Measurements from ENCODE around the gene CHMP1A.

The CHMP1A gene

DNA sequence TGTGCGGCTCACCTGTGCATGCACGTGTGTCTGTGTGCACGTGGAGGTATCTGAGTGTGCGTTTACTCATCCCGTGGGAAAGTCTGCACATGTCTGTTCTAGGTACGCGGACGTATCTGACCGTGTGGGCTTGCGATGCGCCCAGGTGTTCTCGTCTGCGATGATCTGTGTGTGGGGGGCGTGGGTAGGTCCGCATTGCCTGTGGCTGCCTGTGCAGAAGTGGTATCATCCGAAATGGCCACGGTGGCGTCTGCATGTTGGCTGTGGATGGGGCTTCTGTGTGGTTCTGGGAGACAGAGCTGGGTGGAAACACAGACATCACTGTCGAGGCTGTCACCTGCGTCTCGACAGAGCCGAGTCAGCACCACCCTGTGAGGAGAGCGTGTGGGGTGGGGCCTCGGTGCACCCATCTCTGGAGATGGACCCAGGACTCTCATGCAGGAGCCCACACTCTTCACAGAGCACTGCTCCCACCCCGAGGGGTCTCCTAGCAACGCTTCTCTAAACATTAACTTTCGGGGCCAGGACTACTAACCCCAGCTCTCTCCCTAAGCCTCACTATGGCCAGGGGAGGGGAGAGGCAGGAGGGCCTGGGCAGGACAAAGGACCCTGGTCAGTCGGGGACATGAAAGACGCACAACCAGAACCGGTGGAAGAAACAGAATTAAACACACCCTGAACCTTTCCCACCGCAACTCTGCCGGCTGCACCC, 35.7 kb downstream of the CHMP1A start:
- DNase-seq: no peak

DNA sequence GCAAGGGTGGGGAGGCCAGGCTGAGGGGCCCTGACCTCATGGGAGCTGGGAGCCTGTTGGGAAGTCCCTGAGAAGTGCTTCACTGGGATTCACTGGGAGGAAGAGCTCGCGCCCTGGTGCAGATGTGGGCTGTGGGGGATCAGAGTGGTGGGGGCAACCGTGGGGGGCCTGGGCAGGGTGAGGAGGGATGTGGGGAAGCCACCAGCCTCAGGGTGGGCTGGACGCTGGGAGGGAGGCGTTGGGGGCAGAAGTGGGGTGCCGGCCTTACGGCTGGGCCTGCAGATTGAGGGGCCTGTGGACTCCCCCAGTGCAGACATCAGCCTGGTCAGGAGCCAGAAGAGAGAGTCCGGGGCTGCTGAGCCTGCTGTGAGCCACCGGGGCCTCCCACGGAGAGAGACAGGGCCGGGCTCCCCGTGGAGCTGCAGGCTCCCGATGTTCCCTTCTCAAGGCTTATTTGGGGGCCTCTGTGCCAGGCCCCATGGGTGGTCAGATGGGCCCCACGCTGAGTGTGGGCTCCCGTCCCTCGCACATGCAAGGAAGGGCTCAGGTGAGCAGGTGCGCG, 36.3 kb downstream of the CHMP1A start:
- DNase-seq: no peak

DNA sequence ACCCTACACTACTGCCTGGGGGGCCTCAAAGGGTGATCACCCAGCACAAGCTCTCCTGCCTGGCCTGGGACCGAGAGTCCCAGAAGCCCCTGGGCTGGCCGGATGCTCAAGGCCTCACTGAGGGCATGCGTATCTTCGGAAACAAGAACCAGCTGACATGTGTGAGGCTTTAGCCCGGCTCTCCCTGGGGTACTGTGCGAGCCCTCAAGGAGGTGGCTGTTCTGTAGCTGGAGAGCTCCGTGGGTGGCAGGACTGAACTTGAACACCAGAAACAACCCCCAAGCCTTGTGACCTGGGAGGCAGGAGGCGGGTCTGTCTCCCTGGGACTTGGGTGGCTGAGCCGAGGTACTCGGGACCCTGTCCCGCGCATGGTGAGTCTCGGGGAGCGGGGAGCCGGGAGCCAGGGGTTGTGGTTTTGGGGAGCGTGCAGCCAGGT, 37.1 kb downstream of the CHMP1A start:
- DNase-seq: no peak

DNA sequence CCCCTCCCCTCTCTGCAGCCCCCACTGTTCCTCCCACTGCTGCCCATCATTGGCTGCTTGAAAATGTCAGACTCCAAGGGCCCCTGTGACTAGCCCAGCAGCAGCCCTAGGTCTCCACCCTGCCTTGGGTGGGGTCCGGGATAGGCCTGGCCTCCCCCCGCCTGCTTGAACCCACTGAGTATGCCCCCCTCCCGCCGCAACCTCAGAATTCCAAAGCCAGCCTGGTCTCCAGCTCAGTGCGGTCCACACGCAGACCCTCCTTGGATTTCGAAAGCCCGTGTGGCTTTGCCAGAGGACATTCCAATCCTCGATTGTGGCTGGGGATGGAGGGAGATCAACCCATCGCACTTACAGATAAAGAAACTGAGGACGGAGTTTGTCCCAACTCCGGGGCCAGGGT, 37.7 kb downstream of the CHMP1A start:
- no peak for DNase-seq

DNA sequence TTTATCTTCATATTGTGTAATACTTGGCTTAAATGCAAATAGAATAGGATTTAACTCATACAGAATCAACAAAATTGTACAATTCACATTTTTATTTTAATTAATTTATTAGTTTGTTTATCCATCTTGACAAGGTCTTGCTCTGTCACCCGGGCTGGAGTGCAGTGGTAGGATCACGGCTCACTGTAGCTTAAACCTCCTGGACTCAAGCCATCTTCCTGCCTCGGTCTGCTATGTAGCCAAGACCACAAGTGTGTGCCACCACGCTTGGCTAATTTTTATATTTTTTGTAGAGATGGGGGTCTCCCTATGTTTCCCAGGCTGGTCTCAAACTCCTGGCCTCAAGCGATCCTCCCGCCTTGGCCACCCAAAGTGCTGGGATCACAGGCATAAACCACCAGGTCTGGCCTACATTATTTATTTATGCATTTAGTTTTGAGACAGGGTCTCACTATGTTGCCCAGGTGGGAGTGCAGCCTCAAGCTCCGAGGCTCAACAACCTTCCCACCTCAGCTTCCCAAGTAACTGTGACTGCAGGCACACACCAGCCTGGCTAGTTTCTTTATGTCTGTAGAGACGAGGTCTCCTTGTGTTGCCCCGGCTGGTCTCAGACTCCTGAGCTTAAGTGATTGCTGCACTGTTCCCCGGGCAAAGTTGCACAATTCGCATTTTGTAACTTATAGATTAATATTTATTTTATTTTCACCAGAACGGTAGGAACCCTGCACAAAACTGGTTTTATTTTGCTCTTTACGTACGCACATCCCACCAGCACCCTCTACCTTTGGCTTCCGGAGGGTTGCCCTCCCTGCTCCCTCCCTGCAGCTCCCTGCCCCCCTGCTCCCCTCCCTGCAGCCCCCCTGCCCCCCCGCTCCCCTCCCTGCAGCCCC, 39.2 kb downstream of the CHMP1A start:
- DNase-seq: no peak

DNA sequence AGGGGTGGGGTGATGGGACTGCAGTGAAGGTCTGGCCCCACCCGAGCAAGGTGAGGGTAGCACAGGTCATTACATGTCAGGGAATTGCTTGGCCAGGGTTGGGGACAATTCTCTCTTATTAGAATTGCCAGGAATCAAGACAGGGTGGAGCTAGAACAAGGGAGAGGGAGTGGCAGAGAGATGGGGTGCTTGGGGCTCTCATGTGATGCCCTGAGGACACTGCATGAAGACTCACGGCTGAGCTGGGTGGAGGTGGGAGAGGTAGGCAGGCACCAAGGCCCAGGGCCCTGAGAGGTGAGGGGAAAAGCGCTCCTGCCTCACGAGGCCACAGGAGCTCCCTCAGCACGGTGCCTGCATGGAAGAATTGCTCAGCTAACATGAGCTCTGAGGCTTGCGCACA, 40.5 kb downstream of the CHMP1A start:
- DNase-seq: no peak

DNA sequence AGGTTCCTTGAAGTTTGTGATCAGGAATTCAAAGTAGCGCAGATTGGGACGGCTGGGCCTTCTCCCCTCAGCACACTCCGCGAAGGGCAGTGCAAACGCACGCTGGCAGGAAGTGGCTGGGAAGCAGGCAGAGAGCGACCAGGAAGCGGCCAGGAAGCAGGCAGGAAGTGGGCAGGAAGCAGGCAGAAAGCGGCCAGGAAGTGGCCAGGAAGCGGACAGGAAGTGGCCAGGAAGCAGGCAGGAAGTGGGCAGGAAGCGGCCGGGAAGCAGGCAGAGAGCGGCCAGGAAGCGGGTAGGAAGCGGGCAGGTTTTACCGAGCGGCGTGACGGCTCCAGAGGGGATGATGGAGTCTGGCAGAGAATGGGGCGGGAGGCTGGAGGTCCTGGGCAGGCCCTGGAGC, 40.9 kb downstream of the CHMP1A start:
- peak; percentile 13 to 55 for DNase-seq

DNA sequence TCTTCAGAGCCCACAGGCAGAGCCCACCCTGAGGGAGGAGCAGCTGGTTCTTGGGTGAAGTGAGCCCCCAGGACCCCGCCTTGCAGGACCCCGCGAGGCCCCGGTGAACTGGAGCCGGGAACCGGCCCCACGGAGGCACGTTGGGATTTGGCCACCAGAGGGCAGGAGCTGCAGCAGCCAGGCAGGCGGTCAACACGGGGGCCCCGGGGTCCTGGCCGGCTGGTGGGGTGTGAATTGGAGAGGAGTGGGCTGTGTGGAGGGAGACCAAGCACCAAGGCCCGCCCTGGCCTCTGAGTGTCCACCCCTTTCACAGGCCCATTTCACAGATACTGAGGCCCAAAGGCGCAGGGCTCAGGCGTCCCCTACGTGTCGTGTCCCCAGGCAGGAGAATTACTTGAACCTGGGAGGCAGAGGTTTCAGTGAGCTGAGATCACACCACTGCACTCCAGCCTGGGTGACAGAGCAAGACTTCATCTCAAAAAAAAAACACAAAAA, 41.9 kb downstream of the CHMP1A start:
- DNase-seq: peak in 1 of 2 donors; percentile 47

DNA sequence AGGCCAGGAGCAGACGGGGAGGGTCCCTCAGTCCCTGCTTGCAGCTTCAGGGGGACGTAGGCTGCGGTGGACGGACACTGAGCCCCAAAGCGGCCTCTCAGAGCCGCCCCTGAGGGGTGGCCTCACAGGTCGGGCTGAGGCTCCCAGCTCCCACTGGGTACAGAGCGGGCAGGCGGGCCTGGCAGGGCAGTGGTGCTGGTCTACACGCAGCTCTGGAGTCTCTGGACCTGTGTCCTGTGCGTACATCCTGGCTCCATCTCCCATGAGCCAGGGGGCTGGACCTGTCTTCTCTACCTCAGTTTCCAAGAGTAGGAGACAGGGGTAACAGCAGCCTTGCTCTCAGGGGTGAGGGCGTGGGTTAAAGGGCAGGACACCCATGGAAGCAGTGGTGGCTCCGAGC, 42.3 kb downstream of the CHMP1A start:
- DNase-seq: no peak

DNA sequence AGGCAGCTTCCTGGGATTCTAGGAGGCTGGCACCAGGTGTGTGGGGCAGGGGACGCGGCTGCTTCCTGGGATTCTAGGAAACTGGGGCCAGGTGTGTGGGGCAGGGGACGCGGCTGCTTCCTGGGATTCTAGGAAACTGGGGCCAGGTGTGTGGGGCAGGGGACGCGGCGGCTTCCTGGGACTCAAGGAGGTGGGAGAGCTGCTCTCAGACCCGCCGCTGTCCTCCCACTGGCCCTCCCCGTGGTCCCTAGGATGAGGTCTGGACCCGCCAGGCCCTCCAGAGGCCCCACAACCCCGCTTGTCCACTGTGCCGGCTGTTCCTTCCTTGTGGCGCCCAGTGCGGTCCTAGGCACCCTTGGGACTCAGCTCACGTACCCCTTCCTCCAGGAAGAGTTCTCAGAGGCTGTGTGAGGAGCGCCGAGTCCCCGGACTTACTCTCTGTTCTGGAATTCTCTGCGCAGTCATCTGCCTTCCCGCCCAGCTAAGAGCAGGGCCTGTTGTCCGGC, 43.5 kb downstream of the CHMP1A start:
- no peak for DNase-seq

DNA sequence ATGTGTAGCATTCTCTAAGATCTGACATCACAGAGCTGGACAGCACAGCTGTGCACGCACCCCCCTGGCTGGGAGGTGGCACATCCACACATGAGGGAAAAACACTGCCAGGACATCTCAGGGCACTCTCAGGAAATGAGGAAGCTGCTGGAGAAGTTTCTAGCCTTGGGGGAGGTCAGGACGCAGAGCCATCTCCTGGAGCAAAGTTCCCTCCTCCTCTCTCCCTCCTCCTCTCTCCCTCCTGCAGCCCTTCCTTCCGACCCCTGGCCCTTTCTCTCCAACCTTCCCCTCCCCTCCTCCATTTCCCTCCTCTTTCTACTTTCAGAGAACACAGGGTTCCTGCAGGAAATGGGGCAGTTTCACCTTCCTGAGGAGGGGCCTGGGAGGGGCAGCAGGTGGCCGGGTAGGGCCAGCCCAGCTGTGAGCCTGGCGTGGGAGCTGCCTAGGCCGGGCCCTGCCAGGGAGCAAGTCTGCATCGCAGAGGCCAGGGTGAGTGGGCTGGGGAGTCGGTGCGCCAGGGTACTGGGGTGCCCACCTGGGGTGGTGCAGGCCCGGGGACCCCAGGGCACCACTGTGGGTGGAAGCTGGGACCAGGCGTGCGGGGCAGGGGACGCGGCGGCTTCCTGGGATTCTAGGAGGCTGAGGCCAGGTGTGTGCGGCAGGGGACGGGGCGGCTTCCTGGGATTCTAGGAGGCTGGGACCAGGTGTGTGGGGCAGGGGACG, 44.1 kb downstream of the CHMP1A start, which contains the start of gene DPEP1:
DPEP1 (plus strand) TSS at position 412 of the 723 bp plus-strand sequence. CDS start 16,769 bp downstream, outside the sequence.
- DNase-seq: no peak

DNA sequence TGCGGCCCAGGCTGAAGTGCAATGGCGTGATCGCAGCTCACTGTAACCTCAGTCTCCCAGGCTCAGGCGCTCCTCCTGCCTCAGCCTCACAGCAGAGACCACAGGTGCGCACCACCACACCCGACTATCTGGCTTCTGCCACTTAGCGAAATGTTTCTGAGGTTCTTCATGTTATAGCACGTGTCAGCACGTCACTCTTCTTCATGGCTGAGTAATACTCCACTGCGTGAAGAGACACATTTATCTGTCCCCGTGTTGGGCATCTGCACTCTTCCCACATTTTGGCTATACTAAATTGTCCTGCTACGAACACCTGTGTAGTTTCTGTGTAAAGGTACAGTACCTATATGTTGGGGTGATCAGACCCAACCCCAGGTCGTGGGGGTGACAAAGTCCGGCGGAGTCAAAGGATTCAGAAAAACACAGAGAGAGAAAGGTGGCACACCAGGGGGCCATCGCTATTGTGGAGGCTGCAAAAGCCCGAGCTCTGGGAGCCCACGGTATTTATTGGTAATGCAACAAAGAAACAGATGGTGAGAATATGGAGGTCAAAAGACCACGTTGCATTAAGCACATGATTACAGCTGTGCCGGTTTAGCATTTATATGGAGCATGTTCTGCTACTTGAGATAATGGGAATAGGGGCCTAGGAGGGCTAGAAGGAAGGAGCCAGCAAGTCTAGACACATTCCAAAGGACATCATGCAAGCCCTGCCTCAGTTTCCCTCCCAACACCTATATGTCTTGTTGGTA, 44.9 kb downstream of the CHMP1A start:
- DNase-seq: no peak

DNA sequence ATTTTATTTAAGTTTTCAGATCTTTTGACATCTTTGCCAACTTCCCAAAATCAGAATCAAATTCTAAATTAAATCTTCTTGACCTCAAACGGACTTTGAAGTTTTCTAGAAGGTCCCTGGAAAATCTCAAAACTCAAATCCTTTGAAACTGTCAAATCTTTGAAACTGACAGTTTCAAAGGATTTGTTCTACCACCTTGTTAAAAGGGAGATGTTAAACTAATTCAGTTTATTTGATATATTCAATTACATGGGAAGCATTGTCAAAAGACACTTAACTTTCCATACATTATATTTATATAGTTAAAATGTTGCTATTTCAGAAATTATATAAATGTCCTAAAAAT, 47.4 kb downstream of the CHMP1A start:
- no peak for DNase-seq

DNA sequence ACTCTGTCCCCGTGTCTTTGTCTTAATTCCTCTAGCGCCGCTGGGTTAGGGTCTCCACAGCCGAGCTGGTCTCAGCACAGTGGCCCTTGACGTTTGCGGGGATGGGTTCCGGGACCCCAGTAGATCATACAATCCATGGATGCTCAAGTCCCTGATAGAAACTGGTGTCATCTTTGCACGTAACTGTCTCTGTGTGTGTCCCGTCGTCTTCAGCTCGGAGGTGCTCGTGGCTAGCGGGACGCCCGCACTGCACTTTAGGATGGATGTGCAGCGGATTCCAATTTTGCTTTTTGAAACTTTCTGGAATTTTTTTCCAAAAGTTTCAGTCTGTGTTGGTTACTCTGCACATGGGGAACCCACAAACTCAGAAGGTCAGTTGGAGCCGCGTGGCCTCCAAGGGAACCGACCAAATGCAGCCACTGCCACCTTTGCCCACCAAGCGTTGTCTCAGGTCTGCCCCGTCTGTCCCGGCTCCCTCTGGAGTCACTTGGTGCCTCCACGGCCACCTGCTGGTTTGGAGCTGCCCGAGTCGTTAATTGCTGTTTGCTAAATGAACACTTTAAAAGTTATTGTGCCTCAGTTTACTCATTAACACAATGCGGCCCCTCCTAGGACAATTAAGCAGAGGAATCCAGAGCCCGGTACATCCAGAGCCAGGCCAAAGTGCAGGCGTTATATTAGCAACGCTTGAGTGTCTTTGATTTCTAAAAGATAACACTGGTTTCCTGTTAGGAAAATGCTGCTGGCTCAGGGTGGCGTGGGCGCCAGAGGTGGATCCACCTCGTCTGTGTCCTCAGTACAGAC, 49.4 kb downstream of the CHMP1A start:
- no peak for DNase-seq

DNA sequence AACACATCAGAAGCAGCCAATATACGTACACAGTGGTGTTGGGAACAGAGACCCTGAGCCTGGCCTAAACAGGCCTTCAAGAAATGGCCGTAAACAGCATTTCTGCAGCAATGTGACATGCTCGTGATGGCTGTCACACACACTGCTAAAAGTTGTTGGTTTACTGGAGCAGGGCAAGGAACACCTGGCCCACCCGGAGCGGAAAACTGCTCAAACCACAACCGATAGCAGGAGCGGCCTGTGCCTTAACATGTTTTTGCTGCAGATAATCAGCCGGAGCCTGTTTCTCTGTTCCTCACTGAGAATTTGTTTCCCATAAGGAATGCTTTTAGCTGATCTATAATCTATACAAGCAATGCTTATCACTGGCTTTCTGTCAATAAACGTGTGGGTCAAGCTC, 50.1 kb downstream of the CHMP1A start:
- no peak for DNase-seq

DNA sequence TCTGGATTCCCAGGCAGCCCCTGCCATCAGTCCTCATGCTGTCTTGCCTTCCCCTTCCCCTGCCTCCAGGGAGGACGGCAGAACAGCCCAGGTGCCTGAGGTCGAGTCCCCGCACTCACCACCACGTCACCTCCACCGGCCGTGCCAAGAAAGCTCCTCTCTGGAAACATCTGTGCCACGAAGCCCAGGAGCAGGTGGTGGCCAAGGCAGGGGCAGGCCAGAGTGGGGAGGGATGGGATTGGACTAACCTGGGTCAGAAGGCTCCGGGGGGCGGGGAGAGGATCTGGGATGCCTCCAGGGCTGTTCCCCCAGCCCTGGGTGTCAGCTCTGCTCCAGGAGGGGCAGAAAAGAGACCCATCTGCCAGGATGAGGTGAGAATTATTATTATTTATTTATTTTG, 51.5 kb downstream of the CHMP1A start:
- no peak for DNase-seq

DNA sequence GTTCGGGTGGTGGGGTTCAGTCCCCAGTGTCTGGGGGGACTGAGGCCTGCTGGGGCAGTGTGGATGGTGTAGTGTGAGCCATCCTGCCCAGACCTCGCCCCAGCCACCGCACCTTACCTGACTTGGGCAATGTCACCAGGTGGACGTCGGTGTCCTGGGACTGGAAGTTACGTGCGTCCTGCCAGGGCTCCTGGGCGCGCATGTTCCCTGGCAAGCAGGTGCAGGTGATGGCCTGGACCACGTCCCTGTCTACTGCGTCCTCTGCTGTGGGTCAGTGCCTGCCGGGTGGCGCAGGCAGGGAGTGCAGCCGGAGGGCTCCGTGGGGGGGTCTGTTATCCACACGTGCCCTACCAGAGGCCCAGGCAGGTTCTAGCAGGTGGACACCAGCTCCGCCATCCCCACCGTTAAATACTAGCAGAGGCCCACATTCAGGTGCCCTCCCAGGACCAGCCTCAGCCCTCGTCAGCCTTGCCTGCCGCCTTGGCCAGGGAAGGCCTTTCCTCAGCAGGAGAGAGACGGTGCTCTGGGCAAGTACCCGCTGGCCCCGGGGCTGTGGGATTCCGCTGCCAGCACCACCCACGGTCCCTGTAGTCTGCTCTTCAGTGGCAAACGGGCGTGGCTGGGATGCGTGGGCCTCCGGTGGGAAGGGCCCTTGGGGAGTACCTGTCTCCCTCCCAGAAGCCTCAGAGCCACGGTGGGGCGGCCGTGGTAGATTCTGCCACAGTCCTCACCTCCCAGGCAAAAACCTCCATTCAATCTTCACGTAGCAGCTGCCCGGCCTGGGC, 52.1 kb downstream of the CHMP1A start:
- no peak for DNase-seq

DNA sequence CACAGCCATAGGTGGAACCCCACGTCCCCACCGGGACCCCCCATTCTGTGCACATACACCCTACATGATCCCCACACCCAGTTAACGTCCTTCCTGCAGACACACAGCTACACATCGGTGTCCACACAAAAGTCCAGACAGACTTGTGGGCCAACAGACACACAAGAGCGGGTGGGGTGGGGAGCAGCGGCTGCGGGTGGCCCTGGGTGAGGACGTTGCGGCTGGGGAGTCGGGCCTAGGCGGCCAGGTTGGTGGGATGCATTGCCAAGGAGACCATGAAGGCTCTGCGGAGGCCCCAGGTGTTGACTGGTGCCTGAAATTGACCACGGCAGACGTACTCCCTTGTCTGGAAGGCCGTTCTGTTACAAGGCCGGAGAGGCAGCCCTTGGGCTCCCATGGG, 52.7 kb downstream of the CHMP1A start:
- no peak for DNase-seq

DNA sequence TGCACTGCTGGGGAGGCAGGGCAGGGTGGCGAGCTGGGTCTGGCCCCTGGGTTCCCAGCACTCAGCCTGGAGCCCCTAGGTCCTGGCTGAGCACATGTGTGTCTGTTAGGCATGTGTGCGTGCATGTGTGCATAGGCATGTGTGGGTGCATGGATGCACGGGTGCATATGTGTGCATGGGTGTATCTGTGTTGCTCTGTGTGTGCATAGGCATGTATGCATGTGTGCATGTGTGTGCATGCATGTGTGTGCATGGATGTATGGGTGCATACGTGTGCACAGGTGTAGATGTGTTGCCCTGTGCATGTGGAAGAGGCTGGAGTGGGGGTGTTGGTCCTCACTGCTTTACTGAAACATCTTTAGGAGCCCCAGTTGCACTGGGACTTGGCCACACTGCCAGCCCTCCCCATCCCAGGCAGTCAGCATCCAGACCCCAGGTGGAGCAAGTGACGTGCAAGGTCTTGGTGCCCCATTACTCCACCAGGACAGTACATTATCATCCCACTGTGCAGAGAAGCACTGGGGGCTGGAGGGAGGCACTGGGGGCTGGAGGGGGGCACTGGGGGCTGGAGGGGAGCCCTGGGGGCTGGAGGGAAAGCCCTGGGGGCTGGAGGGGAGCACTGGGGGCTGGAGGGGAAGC, 54.4 kb downstream of the CHMP1A start:
- DNase-seq: no peak

All from CD4-positive, alpha-beta T cell treated with Interferon alpha-2 for 1 hour (primary cell).